GM23338 (cell line): ENCODE results near the gene RAB7B. TPM values are rescaled to one million over a fixed set of nuclear protein-coding genes. Genes with fewer than 3 reads are reported as not detected.
A peak's percentile ranks its signal among the peaks of the same experiment; 100 is the strongest.

Source experiments
- ATAC-seq: fragments of 200-7000 bp; cut with Tn5 transposase; 3 replicates; pipeline ENCODE4 v1.9.1; 2020
- DNase-seq: peaks from one replicate; pipeline ENCODE4 v3.0.0-alpha.2; 2015; ENCODE audit warnings: low spot score
- H2AFZ ChIP-seq: fragments of 200-600 bp; sonication (generic); 2 replicates; pipeline ENCODE4 v1.8.0; 2016; ENCODE audit warnings: antibody characterized with exemption, mild to moderate bottlenecking, moderate library complexity
- H3F3A ChIP-seq: fragments of 200-600 bp; sonication (generic); replicated peaks from 2 replicates; pipeline ENCODE4 v1.8.0; 2017; ENCODE audit warnings: antibody characterized with exemption, mixed run types, low read depth
- H3K27ac ChIP-seq: fragments of 200-600 bp; sonication (generic); 2 replicates; pipeline ENCODE4 v1.6.1; 2016; ENCODE audit warnings: low read depth
- H3K27me3 ChIP-seq: fragments of 200-600 bp; sonication (generic); 2 replicates; pipeline ENCODE4 v1.8.0; 2016; ENCODE audit warnings: mild to moderate bottlenecking, mixed run types, moderate library complexity; ENCODE audit not compliant: insufficient read depth
- H3K36me3 ChIP-seq: fragments of 200-600 bp; sonication (generic); 2 replicates; pipeline ENCODE4 v1.8.0; 2016; ENCODE audit warnings: mild to moderate bottlenecking; ENCODE audit not compliant: insufficient read depth
- H3K4me1 ChIP-seq: fragments of 200-600 bp; sonication (generic); 2 replicates; pipeline ENCODE4 v1.8.0; 2016; ENCODE audit warnings: mild to moderate bottlenecking, moderate library complexity; ENCODE audit not compliant: insufficient read depth
- H3K4me2 ChIP-seq: fragments of 200-600 bp; sonication (generic); 2 replicates; pipeline ENCODE4 v1.7.1; 2017; ENCODE audit warnings: mixed run types
- H3K4me3 ChIP-seq: fragments of 200-600 bp; sonication (generic); 2 replicates; pipeline ENCODE4 v1.6.1; 2016; ENCODE audit warnings: mixed run types
- H3K79me2 ChIP-seq: fragments of 200-600 bp; sonication (generic); replicated peaks from 2 replicates; pipeline ENCODE4 v1.8.0; 2017; ENCODE audit warnings: mild to moderate bottlenecking; ENCODE audit not compliant: insufficient read depth
- H3K9me2 ChIP-seq: fragments of 200-600 bp; sonication (generic); 2 replicates; pipeline ENCODE4 v1.8.0; 2017; ENCODE audit not compliant: insufficient read depth
- H4K20me1 ChIP-seq: fragments of 200-600 bp; sonication (generic); replicated peaks from 2 replicates; pipeline ENCODE4 v1.8.0; 2017; ENCODE audit warnings: mild to moderate bottlenecking; ENCODE audit not compliant: insufficient read depth
- H3K27ac Mint-ChIP-seq: 2 replicates; pipeline ENCODE4 v1.8.0; 2020; ENCODE audit warnings: inconsistent platforms, mild to moderate bottlenecking, moderate library complexity, mixed read lengths
- H3K27me3 Mint-ChIP-seq: 3 replicates; pipeline ENCODE4 v1.8.0; 2022; ENCODE audit warnings: low read depth, mild to moderate bottlenecking, moderate library complexity, mixed read lengths, inconsistent platforms; ENCODE audit not compliant: insufficient read depth, poor library complexity
- H3K36me3 Mint-ChIP-seq: 3 replicates; pipeline ENCODE4 v1.8.0; 2021; ENCODE audit warnings: low read depth, mild to moderate bottlenecking, inconsistent platforms, moderate library complexity, mixed read lengths
- H3K4me1 Mint-ChIP-seq: 3 replicates; pipeline ENCODE4 v1.8.0; 2020; ENCODE audit warnings: mild to moderate bottlenecking, inconsistent platforms, mixed read lengths
- H3K4me3 Mint-ChIP-seq: 3 replicates; pipeline ENCODE4 v1.8.0; 2021; ENCODE audit warnings: moderate library complexity, mild to moderate bottlenecking, inconsistent platforms, mixed read lengths
- H3K9me3 Mint-ChIP-seq: 3 replicates; pipeline ENCODE4 v1.8.0; 2020; ENCODE audit warnings: moderate library complexity, mild to moderate bottlenecking, inconsistent platforms, mixed read lengths
- CREB1 ChIP-seq: fragments of 250-450 bp; sonication (Bioruptor Pico); IDR thresholded peaks from 2 replicates; pipeline ENCODE4 v1.5.0; 2020; ENCODE audit warnings: low read depth, mild to moderate bottlenecking, moderate library complexity
- EZH2 ChIP-seq: fragments of 200-600 bp; sonication (generic); IDR thresholded peaks from one replicate; pipeline ENCODE4 v1.8.0; 2017; ENCODE audit warnings: antibody characterized with exemption, mild to moderate bottlenecking, low read depth; ENCODE audit not compliant: unreplicated experiment
- EZH2phosphoT487 ChIP-seq: fragments of 200-600 bp; sonication (generic); IDR thresholded peaks from one replicate; pipeline ENCODE4 v1.8.1; 2018; ENCODE audit warnings: antibody characterized with exemption; ENCODE audit not compliant: unreplicated experiment
- JUNB ChIP-seq: IDR thresholded peaks from one replicate; pipeline ENCODE4 v1.6.1; 2016; ENCODE audit warnings: antibody characterized with exemption; ENCODE audit not compliant: unreplicated experiment
- NANOG ChIP-seq: IDR thresholded peaks from 2 replicates; pipeline ENCODE4 v1.6.1; 2016; ENCODE audit warnings: antibody characterized with exemption, borderline replicate concordance
- POLR2AphosphoS5 ChIP-seq: IDR thresholded peaks from 2 replicates; pipeline ENCODE4 v1.6.1; 2016; ENCODE audit warnings: antibody characterized with exemption, low read depth
- REST ChIP-seq: IDR thresholded peaks from one replicate; pipeline ENCODE4 v1.6.1; 2018; ENCODE audit warnings: antibody characterized with exemption; ENCODE audit not compliant: unreplicated experiment
- STAT1 ChIP-seq: IDR thresholded peaks from one replicate; pipeline ENCODE4 v1.6.1; 2016; ENCODE audit warnings: antibody characterized with exemption; ENCODE audit not compliant: unreplicated experiment
- ZNF114 ChIP-seq: fragments of 250-450 bp; sonication (Bioruptor Pico); IDR thresholded peaks from 2 replicates; pipeline ENCODE4 v1.5.0; 2020; ENCODE audit warnings: mild to moderate bottlenecking, moderate library complexity
- ZNF331 ChIP-seq: fragments of 250-450 bp; sonication (Bioruptor Pico); IDR thresholded peaks from 2 replicates; pipeline ENCODE4 v1.5.0; 2020; ENCODE audit warnings: low read depth, mild to moderate bottlenecking, moderate library complexity
- polyA plus RNA-seq: library from polyadenylated mRNA; unstranded; fragments of >200 nt; fragmentation: Nextera tagmentation; extraction: Ambion mirVana; gene quantifications from 2 replicates; pipeline ENCODE4 v1.2.1, GENCODE V29; 2016
- total RNA-seq: library from RNA; depleted of rRNA; stranded (reverse); fragments of >200 nt; shearing (Covaris generic); gene quantifications from 2 replicates; pipeline ENCODE4 v1.2.3, GENCODE V29; 2014
- TF ChIP-seq, protein P1 (sequence below): IDR thresholded peaks from 2 replicates; pipeline ENCODE4 v1.6.1; 2016; ENCODE audit warnings: antibody characterized with exemption
- TF ChIP-seq, protein P2 (sequence below): fragments of 250-450 bp; sonication (Bioruptor Pico); IDR thresholded peaks from 2 replicates; pipeline ENCODE4 v1.5.0; 2020; ENCODE audit warnings: mild to moderate bottlenecking, moderate library complexity

Gene RAB7B
- total and polyA plus RNA-seq, 2 experiments from 2014 or later: not detected

- H3K27ac ChIP-seq: no peak overlapping the region
- Mint-ChIP-seq H3K4me3 (no peak overlapping the region), H3K9me3 (no peaks in the 10 kb centered on the region), H3K27me3 (peaks cover 45% of the 10 kb centered on the region), H3K36me3 (no peaks in the 10 kb centered on the region), H3K27ac (no peak overlapping the region), H3K4me1 (peaks cover 13% of the 10 kb centered on the region)
- H4K20me1 ChIP-seq: no peaks in the 10 kb centered on the region
- no peaks in the 10 kb centered on the region for H3K79me2 ChIP-seq
- peak overlapping the region; percentile 23; the same call in 1 of the 2 replicates for H2AFZ ChIP-seq
- TF ChIP-seq ZNF331 (no peak), NANOG (no peak), POLR2AphosphoS5 (no peak), ZNF114 (CRISPR knock-in tag) (no peak), JUNB (no peak), STAT1 (no peak), REST (no peak), EZH2 (no peak), CREB1 (no peak), EZH2phosphoT487 (no peak)
- TF ChIP-seq, protein P1, sequence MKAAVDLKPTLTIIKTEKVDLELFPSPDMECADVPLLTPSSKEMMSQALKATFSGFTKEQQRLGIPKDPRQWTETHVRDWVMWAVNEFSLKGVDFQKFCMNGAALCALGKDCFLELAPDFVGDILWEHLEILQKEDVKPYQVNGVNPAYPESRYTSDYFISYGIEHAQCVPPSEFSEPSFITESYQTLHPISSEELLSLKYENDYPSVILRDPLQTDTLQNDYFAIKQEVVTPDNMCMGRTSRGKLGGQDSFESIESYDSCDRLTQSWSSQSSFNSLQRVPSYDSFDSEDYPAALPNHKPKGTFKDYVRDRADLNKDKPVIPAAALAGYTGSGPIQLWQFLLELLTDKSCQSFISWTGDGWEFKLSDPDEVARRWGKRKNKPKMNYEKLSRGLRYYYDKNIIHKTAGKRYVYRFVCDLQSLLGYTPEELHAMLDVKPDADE: no peak
- TF ChIP-seq, protein P2, sequence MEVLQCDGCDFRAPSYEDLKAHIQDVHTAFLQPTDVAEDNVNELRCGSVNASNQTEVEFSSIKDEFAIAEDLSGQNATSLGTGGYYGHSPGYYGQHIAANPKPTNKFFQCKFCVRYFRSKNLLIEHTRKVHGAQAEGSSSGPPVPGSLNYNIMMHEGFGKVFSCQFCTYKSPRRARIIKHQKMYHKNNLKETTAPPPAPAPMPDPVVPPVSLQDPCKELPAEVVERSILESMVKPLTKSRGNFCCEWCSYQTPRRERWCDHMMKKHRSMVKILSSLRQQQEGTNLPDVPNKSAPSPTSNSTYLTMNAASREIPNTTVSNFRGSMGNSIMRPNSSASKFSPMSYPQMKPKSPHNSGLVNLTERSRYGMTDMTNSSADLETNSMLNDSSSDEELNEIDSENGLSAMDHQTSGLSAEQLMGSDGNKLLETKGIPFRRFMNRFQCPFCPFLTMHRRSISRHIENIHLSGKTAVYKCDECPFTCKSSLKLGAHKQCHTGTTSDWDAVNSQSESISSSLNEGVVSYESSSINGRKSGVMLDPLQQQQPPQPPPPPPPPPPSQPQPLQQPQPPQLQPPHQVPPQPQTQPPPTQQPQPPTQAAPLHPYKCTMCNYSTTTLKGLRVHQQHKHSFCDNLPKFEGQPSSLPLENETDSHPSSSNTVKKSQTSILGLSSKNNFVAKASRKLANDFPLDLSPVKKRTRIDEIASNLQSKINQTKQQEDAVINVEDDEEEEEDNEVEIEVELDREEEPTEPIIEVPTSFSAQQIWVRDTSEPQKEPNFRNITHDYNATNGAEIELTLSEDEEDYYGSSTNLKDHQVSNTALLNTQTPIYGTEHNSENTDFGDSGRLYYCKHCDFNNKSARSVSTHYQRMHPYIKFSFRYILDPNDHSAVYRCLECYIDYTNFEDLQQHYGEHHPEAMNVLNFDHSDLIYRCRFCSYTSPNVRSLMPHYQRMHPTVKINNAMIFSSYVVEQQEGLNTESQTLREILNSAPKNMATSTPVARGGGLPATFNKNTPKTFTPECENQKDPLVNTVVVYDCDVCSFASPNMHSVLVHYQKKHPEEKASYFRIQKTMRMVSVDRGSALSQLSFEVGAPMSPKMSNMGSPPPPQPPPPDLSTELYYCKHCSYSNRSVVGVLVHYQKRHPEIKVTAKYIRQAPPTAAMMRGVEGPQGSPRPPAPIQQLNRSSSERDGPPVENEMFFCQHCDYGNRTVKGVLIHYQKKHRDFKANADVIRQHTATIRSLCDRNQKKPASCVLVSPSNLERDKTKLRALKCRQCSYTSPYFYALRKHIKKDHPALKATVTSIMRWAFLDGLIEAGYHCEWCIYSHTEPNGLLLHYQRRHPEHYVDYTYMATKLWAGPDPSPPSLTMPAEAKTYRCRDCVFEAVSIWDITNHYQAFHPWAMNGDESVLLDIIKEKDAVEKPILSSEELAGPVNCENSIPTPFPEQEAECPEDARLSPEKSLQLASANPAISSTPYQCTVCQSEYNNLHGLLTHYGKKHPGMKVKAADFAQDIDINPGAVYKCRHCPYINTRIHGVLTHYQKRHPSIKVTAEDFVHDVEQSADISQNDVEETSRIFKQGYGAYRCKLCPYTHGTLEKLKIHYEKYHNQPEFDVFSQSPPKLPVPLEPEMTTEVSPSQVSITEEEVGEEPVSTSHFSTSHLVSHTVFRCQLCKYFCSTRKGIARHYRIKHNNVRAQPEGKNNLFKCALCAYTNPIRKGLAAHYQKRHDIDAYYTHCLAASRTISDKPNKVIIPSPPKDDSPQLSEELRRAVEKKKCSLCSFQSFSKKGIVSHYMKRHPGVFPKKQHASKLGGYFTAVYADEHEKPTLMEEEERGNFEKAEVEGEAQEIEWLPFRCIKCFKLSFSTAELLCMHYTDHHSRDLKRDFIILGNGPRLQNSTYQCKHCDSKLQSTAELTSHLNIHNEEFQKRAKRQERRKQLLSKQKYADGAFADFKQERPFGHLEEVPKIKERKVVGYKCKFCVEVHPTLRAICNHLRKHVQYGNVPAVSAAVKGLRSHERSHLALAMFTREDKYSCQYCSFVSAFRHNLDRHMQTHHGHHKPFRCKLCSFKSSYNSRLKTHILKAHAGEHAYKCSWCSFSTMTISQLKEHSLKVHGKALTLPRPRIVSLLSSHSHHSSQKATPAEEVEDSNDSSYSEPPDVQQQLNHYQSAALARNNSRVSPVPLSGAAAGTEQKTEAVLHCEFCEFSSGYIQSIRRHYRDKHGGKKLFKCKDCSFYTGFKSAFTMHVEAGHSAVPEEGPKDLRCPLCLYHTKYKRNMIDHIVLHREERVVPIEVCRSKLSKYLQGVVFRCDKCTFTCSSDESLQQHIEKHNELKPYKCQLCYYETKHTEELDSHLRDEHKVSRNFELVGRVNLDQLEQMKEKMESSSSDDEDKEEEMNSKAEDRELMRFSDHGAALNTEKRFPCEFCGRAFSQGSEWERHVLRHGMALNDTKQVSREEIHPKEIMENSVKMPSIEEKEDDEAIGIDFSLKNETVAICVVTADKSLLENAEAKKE (CRISPR knock-in tag): no peak
- peaks cover 16% of the 10 kb centered on the region; the same call in 1 of the 2 replicates for H3K27me3 ChIP-seq
- H3K4me1 ChIP-seq: peaks cover 7% of the 10 kb centered on the region; the same call in 1 of the 2 replicates
- no peak overlapping the region for H3K4me2 ChIP-seq
- H3K4me3 ChIP-seq: no peak overlapping the region
- ATAC-seq: peak; percentile 53
- DNase-seq: no peak
- no peaks in the 10 kb centered on the region for H3F3A ChIP-seq
- no peaks in the 10 kb centered on the region for H3K36me3 ChIP-seq
- 0 out of 2 replicates have a peak, but pooled peaks cover 5% of the 10 kb centered on the region for H3K9me2 ChIP-seq
These were observed 1.7 kb downstream of the RAB7B start for GRCh38 chr1:206001476-206001888.
